Adrenal gland (tissue), 19 donors: ENCODE measurements around the gene FMC1. TPM values are rescaled to one million over a fixed set of nuclear protein-coding genes. Genes with fewer than 3 reads are reported as not detected.

ENCODE experiments used
- DNase-seq, 7 donors: peaks; one replicate each; pipeline ENCODE4 v3.0.0-alpha.2; 2019 to 2020
- H3K27ac ChIP-seq, 5 donors: fragments of 200-600 bp; sonication (generic) in 4 of 5; 1 replicate in 3 of 5; 2 replicates in 2 of 5; pipeline versions ENCODE4 v1.5.1 to v1.8.0; 2016 to 2020; ENCODE audit warnings: mild to moderate bottlenecking in 1 of 5
- H3K27me3 ChIP-seq: fragments of 200-600 bp; 2 replicates; pipeline ENCODE4 v1.8.0; 2021
- H3K36me3 ChIP-seq, 2 donors: fragments of 200-600 bp; replicated peaks in 1 of 2; 1 replicate in 1 of 2; 2 replicates in 1 of 2; pipeline versions ENCODE4 v1.5.1 to v1.8.0; 2018 to 2022
- H3K4me1 ChIP-seq, 2 donors: fragments of 200-600 bp; replicated peaks in 1 of 2; 1 replicate in 1 of 2; 2 replicates in 1 of 2; pipeline versions ENCODE4 v1.5.1 to v1.8.0; 2018 to 2021
- H3K4me3 ChIP-seq, 4 donors: fragments of 200-600 bp; sonication (generic) in 3 of 4; one replicate each; pipeline ENCODE4 v1.5.1; 2016 to 2018
- H3K9me3 ChIP-seq, 3 donors: fragments of 200-600 bp; sonication (generic) in 1 of 3; replicated peaks in 1 of 3; 1 replicate in 2 of 3; 2 replicates in 1 of 3; pipeline versions ENCODE4 v1.5.1 to v1.8.0; 2016 to 2021
- CTCF ChIP-seq, 6 experiments: fragments of 450-650 bp in 4 of 6; fragments of 200-600 bp in 2 of 6; sonication (generic) in 1 of 6; IDR thresholded peaks; 1 replicate in 5 of 6; 2 replicates in 1 of 6; pipeline versions ENCODE4 v1.5.1 to v1.8.0; 2016 to 2021; ENCODE audit warnings: antibody characterized with exemption in 6 of 6, mild to moderate bottlenecking in 2 of 6, moderate library complexity in 1 of 6
- POLR2A ChIP-seq, 2 donors: fragments of 450-650 bp; IDR thresholded peaks; one replicate each; pipeline ENCODE4 v1.6.1; 2017; ENCODE audit warnings: antibody characterized with exemption in 2 of 2, mild to moderate bottlenecking in 2 of 2, moderate library complexity in 1 of 2
- WGBS, 4 donors: extraction: QIAGEN DNeasy Blood & Tissue Kit in 2 of 4; methylation state at CpG; one replicate each; pipeline versions ENCODE4 v1.1.5 to v1.1.7; 2013 to 2017; 5-methylcytosine and 5-hydroxymethylcytosine counted together
- intact Hi-C, 2 donors: fragments of 100-400 bp; cut with DNase I; formaldehyde crosslinking; loops; one replicate each; pipeline versions ENCODE4 v1.14.1 to v1.15.0; 2022 to 2023
- long read RNA-seq, 10 donors: library from polyadenylated mRNA in 3 of 10; unstranded in 2 of 10; stranded (forward) in 1 of 10; transcript quantifications; one replicate each; pipeline ENCODE4 v2.0.0 and lab custom pipeline, GENCODE V29; 2021 to 2026
- polyA plus RNA-seq, 3 donors: library from polyadenylated mRNA; stranded (reverse); fragments of 200-250 nt in 2 of 3; fragments of 350-450 nt in 1 of 3; fragmentation: Illumina TruSeq in 1 of 3; extraction: RNeasy Lipid Tissue Mini Kit (QIAGEN cat#74804) in 1 of 3; gene quantifications; one replicate each; pipeline ENCODE4 v1.2.3, GENCODE V29; 2013 to 2014
- total RNA-seq, 9 donors: library from RNA; depleted of rRNA in 4 of 9; stranded (reverse); fragments of >200 nt in 4 of 9; fragments of 120-200 nt in 1 of 9; fragmentation: NEBNext Ultra II Directional in 1 of 9; extraction: Animal tissue kit (Norgen Biotek cat#: 25700) in 1 of 9; gene quantifications; one replicate each; pipeline versions ENCODE4 v1.1.0 to v1.2.4, GENCODE V29; 2013 to 2023
- donor health status: healthy with polysubstance abuse.
- donor health status: Bipolar disorder and iron deficiency.
- donor health status: DM: yes; HTN: yes; CAD: no.
- donor health status: DM: no; HTN: no; CAD: no.
- donor health status: DM: no; HTN: no; CAD: no.
- donor health status: DM: yes; HTN: yes; CAD: no.

Gene FMC1
- total RNA-seq (10 to 100 TPM in 8 of 9 donors, 1 to 10 TPM in 1; 10.0 to 29.5 (median 21.3) TPM), polyA plus RNA-seq (10 to 100 TPM; 14.9 to 98.6 (median 50.0) TPM)
- long read RNA-seq, donor 1, transcript FMC1-201 (2 exons, 1,210 nt): major isoform, 57 of 63 reads
- long read RNA-seq, donor 1, transcript FMC1-203 (2 exons, 460 nt): minor isoform, 6 of 63 reads
- long read RNA-seq, donor 1, partial matches to known transcripts: 0 of 63 reads
- long read RNA-seq, donor 1, other reads (novel, unspliced or antisense): 0 of 63 reads
- long read RNA-seq, donor 2, transcript FMC1-201 (2 exons, 1,210 nt): major isoform, 46 of 54 reads
- long read RNA-seq, donor 2, transcript FMC1-203 (2 exons, 460 nt): minor isoform, 8 of 54 reads
- long read RNA-seq, donor 2, partial matches to known transcripts: 0 of 54 reads
- long read RNA-seq, donor 2, other reads (novel, unspliced or antisense): 0 of 54 reads
- long read RNA-seq, donor 3, transcript FMC1-201 (2 exons, 1,210 nt): major isoform, 37 of 37 reads
- long read RNA-seq, donor 3, partial matches to known transcripts: 0 of 37 reads
- long read RNA-seq, donor 3, other reads (novel, unspliced or antisense): 0 of 37 reads
- long read RNA-seq, donor 4, transcript FMC1-201 (2 exons, 1,210 nt): major isoform, 43 of 44 reads
- long read RNA-seq, donor 4, partial matches to known transcripts: 0 of 44 reads
- long read RNA-seq, donor 4, other reads (novel, unspliced or antisense): 0 of 44 reads
- long read RNA-seq, donor 5, transcript FMC1-201 (2 exons, 1,210 nt): major isoform, 74 of 77 reads
- long read RNA-seq, donor 5, partial matches to known transcripts: 0 of 77 reads
- long read RNA-seq, donor 5, other reads (novel, unspliced or antisense): 1 of 77 reads
- long read RNA-seq, donor 6, transcript FMC1-201 (2 exons, 1,210 nt): major isoform, 54 of 59 reads
- long read RNA-seq, donor 6, transcript FMC1-203 (2 exons, 460 nt): minor isoform, 5 of 59 reads
- long read RNA-seq, donor 6, partial matches to known transcripts: 0 of 59 reads
- long read RNA-seq, donor 6, other reads (novel, unspliced or antisense): 0 of 59 reads
- long read RNA-seq, donor 7, transcript FMC1-201 (2 exons, 1,210 nt): major isoform, 33 of 51 reads
- long read RNA-seq, donor 7, partial matches to known transcripts: 14 of 51 reads
- long read RNA-seq, donor 7, other reads (novel, unspliced or antisense): 0 of 51 reads
- long read RNA-seq, donor 8, transcript FMC1-201 (2 exons, 1,210 nt): major isoform, 50 of 52 reads
- long read RNA-seq, donor 8, partial matches to known transcripts: 0 of 52 reads
- long read RNA-seq, donor 8, other reads (novel, unspliced or antisense): 0 of 52 reads
- long read RNA-seq, donor 9, transcript FMC1-201 (2 exons, 1,210 nt): major isoform, 28 of 32 reads
- long read RNA-seq, donor 9, partial matches to known transcripts: 0 of 32 reads
- long read RNA-seq, donor 9, other reads (novel, unspliced or antisense): 0 of 32 reads
- long read RNA-seq, donor 10, transcript FMC1-201 (2 exons, 1,210 nt): major isoform, 31 of 33 reads
- long read RNA-seq, donor 10, partial matches to known transcripts: 0 of 33 reads
- long read RNA-seq, donor 10, other reads (novel, unspliced or antisense): 0 of 33 reads

GRCh38 chr7:139341058-139341775 lies at the start of gene FMC1:
Gene FMC1, plus strand, starts transcription at chr7:139341337. Its CDS starts 48 bp downstream, at chr7:139341385.
- peak; percentile 93 to 97 (median 96) for DNase-seq
- Histone ChIP-seq H3K27ac (peak within 1 kb of the TSS; percentile 93 to 100 (median 100)), H3K4me3 (peak within 1 kb of the TSS; percentile 49 to 88 (median 68)), H3K4me1 (peaks cover 4 to 11% of the 10 kb centered on the region in 2 donors), H3K36me3 (peaks cover 0 to 10% of the 10 kb centered on the region in 2 donors), H3K9me3 (no peaks in the 10 kb centered on the region), H3K27me3 (no peaks in the 10 kb centered on the region)
- 0 to 1% (median 0%) methylated on average over 25 to 54 of the region's 54 CpGs for WGBS, 4 donors
- intact Hi-C loops: loop anchor here in 1 of 2 donors (2.0 kb wide), 1 partner anchor 18 kb away; the partner anchor contains the start of gene LUC7L2
- peak; percentile 54 to 82 for TF ChIP-seq POLR2A (IDR thresholded peaks at IDR 0.05)
- peak in 5 of 6 experiments; percentile 42 to 67 (median 50) for TF ChIP-seq CTCF (IDR thresholded peaks at IDR 0.05)

GRCh38 chr7:139292821-139293220 lies 48.3 kb upstream of the FMC1 start:
- Histone ChIP-seq H3K9me3 (no peaks in the 10 kb centered on the region), H3K4me3 (no peak overlapping the region), H3K27ac (no peak overlapping the region), H3K27me3 (no peaks in the 10 kb centered on the region), H3K4me1 (no peaks in the 10 kb centered on the region), H3K36me3 (peaks cover 0 to 14% of the 10 kb centered on the region in 2 donors)
- 86 to 91% (median 86%) methylated on average over 7 of the region's 7 CpGs for WGBS, 4 donors
- intact Hi-C loops: no loop called here
- TF ChIP-seq CTCF (IDR thresholded peaks at IDR 0.05) (no peak), POLR2A (IDR thresholded peaks at IDR 0.05) (no peak)
- DNase-seq: no peak

- Histone ChIP-seq H3K27ac (no peak overlapping the region), H3K4me1 (no peaks in the 10 kb centered on the region), H3K9me3 (no peaks in the 10 kb centered on the region), H3K4me3 (no peak overlapping the region), H3K36me3 (peaks cover 0 to 20% of the 10 kb centered on the region in 2 donors), H3K27me3 (no peaks in the 10 kb centered on the region)
- 89 to 98% (median 95%) methylated on average over 2 of the region's 2 CpGs for WGBS, 4 donors
- no peak for TF ChIP-seq CTCF (IDR thresholded peaks at IDR 0.05)
- TF ChIP-seq POLR2A (IDR thresholded peaks at IDR 0.05): no peak
- intact Hi-C loops: no loop called here
- DNase-seq: no peak
These were observed 47.6 kb upstream of the FMC1 start for GRCh38 chr7:139293534-139293933.
